H9 (cell line): ENCODE data around the gene GRIFIN. TPM values are rescaled to one million over a fixed set of nuclear protein-coding genes. Genes with fewer than 3 reads are reported as not detected.
"Not testable (repeated sequence)": the region's sequence is repeated elsewhere in the genome, so short reads cannot be mapped to it uniquely, and the experiment has no call there.

ENCODE experiments used
- DNase-seq: peaks from one replicate; pipeline ENCODE4 v3.0.0-alpha.2; 2017
- H2AFZ ChIP-seq: one replicate; pipeline ENCODE4 v1.6.1; 2013; ENCODE audit warnings: mild to moderate bottlenecking, low read length, control low read depth, moderate library complexity
- H2AK5ac ChIP-seq: 2 replicates; pipeline ENCODE4 v1.6.1; 2013; ENCODE audit warnings: low read length, control low read depth, mixed read lengths; ENCODE audit not compliant: insufficient read length
- H2BK120ac ChIP-seq: one replicate; pipeline ENCODE4 v1.6.1; 2013; ENCODE audit warnings: low read depth, mild to moderate bottlenecking, low read length, control low read depth, inconsistent platforms; ENCODE audit not compliant: poor library complexity, severe bottlenecking
- H2BK12ac ChIP-seq: 2 replicates; pipeline ENCODE4 v1.6.1; 2013; ENCODE audit warnings: low read length, control low read depth, mixed read lengths, low read depth; ENCODE audit not compliant: insufficient read length
- H2BK15ac ChIP-seq: 2 replicates; pipeline ENCODE4 v1.6.1; 2013; ENCODE audit warnings: low read depth, low read length, control low read depth
- H2BK20ac ChIP-seq: one replicate; pipeline ENCODE4 v1.6.1; 2013; ENCODE audit warnings: low read depth, mild to moderate bottlenecking, low read length, control low read depth, inconsistent platforms; ENCODE audit not compliant: poor library complexity, severe bottlenecking
- H2BK5ac ChIP-seq: 2 replicates; pipeline ENCODE4 v1.6.1; 2013; ENCODE audit warnings: low read length, control low read depth, mixed read lengths; ENCODE audit not compliant: insufficient read length
- H3K14ac ChIP-seq: 2 replicates; pipeline ENCODE4 v1.6.1; 2013; ENCODE audit warnings: low read length, control low read depth; ENCODE audit not compliant: insufficient read depth
- H3K18ac ChIP-seq: 2 replicates; pipeline ENCODE4 v1.6.1; 2013; ENCODE audit warnings: low read depth, mild to moderate bottlenecking, mixed read lengths, low read length, control low read depth; ENCODE audit not compliant: insufficient read length
- H3K23ac ChIP-seq: 2 replicates; pipeline ENCODE4 v1.6.1; 2013; ENCODE audit warnings: low read length, control low read depth, mixed read lengths, low read depth; ENCODE audit not compliant: insufficient read length
- H3K23me2 ChIP-seq: 2 replicates; pipeline ENCODE4 v1.6.1; 2013; ENCODE audit warnings: low read depth, mild to moderate bottlenecking, mixed read lengths, low read length, control low read depth; ENCODE audit not compliant: insufficient read length, poor library complexity, severe bottlenecking
- H3K27ac ChIP-seq: 2 replicates; pipeline ENCODE4 v1.5.1; 2013; ENCODE audit warnings: low read length, control low read depth, mixed read lengths, low read depth; ENCODE audit not compliant: insufficient read length
- H3K27me3 ChIP-seq: 2 replicates; pipeline ENCODE4 v1.6.1; 2013; ENCODE audit warnings: low read length, control low read depth, inconsistent platforms; ENCODE audit not compliant: insufficient read depth
- H3K4ac ChIP-seq: 2 replicates; pipeline ENCODE4 v1.6.1; 2013; ENCODE audit warnings: low read depth, mild to moderate bottlenecking, control low read depth, inconsistent platforms, low read length, moderate library complexity
- H3K4me1 ChIP-seq: 2 replicates; pipeline ENCODE4 v1.6.1; 2013; ENCODE audit warnings: low read length, control low read depth, inconsistent platforms; ENCODE audit not compliant: insufficient read depth
- H3K4me2 ChIP-seq: 2 replicates; pipeline ENCODE4 v1.6.1; 2013; ENCODE audit warnings: low read length, control low read depth, mixed read lengths; ENCODE audit not compliant: insufficient read length, insufficient read depth
- H3K56ac ChIP-seq: 2 replicates; pipeline ENCODE4 v1.6.1; 2013; ENCODE audit warnings: low read depth, mild to moderate bottlenecking, mixed read lengths, low read length, control low read depth; ENCODE audit not compliant: insufficient read length
- H3K79me1 ChIP-seq: 2 replicates; pipeline ENCODE4 v1.6.1; 2013; ENCODE audit warnings: low read depth, mild to moderate bottlenecking, moderate library complexity, low read length, control low read depth, inconsistent platforms; ENCODE audit not compliant: insufficient read depth, poor library complexity, severe bottlenecking
- H3K79me2 ChIP-seq: 2 replicates; pipeline ENCODE4 v1.6.1; 2013; ENCODE audit warnings: low read length, control low read depth, inconsistent platforms; ENCODE audit not compliant: insufficient read depth
- H3K9ac ChIP-seq: 2 replicates; pipeline ENCODE4 v1.6.1; 2013; ENCODE audit warnings: low read length, control low read depth, mixed read lengths; ENCODE audit not compliant: insufficient read length; ENCODE audit errors: extremely low read depth
- H3K9me3 ChIP-seq: one replicate; pipeline ENCODE4 v1.6.1; 2013; ENCODE audit warnings: low read depth, low read length, inconsistent platforms; ENCODE audit not compliant: control insufficient read depth
- H3T11ph ChIP-seq: one replicate; pipeline ENCODE4 v1.6.1; 2013; ENCODE audit warnings: mild to moderate bottlenecking, low read length, control low read depth, inconsistent platforms
- H4K20me1 ChIP-seq: one replicate; pipeline ENCODE4 v1.6.1; 2013; ENCODE audit not compliant: control insufficient read depth, insufficient read length, insufficient read depth
- H4K5ac ChIP-seq: 2 replicates; pipeline ENCODE4 v1.6.1; 2013; ENCODE audit warnings: low read depth, mild to moderate bottlenecking, mixed read lengths, low read length, control low read depth; ENCODE audit not compliant: insufficient read length
- H4K8ac ChIP-seq: replicated peaks from 2 replicates; pipeline ENCODE4 v1.6.1; 2013; ENCODE audit warnings: low read length, control low read depth, mixed read lengths, low read depth; ENCODE audit not compliant: insufficient read length
- H4K91ac ChIP-seq: 2 replicates; pipeline ENCODE4 v1.6.1; 2013; ENCODE audit warnings: low read depth, mild to moderate bottlenecking, moderate library complexity, mixed read lengths, low read length, control low read depth; ENCODE audit not compliant: insufficient read length
- H3K27ac Mint-ChIP-seq, 3 experiments: 2 replicates in 2 of 3; 3 replicates in 1 of 3; pipeline ENCODE4 v1.8.0; 2020 to 2021; ENCODE audit warnings: mixed read lengths in 3 of 3, mild to moderate bottlenecking in 1 of 3, moderate library complexity in 1 of 3
- H3K27me3 Mint-ChIP-seq: 2 replicates; pipeline ENCODE4 v1.8.0; 2021; ENCODE audit warnings: low read depth, mild to moderate bottlenecking, moderate library complexity, mixed read lengths
- H3K36me3 Mint-ChIP-seq, 3 experiments: 2 replicates in 2 of 3; 3 replicates in 1 of 3; pipeline ENCODE4 v1.8.0; 2020 to 2021; ENCODE audit warnings: low read depth in 3 of 3, mixed read lengths in 3 of 3; ENCODE audit not compliant: insufficient read depth in 1 of 3
- H3K4me1 Mint-ChIP-seq, 2 experiments: 2 replicates each; pipeline ENCODE4 v1.8.0; 2020; ENCODE audit warnings: mixed read lengths in 2 of 2
- H3K4me3 Mint-ChIP-seq, 2 experiments: 2 replicates in 1 of 2; 3 replicates in 1 of 2; pipeline ENCODE4 v1.8.0; 2020 to 2021; ENCODE audit warnings: mild to moderate bottlenecking in 2 of 2, mixed read lengths in 2 of 2, moderate library complexity in 1 of 2
- H3K9me3 Mint-ChIP-seq, 2 experiments: 2 replicates in 1 of 2; 3 replicates in 1 of 2; pipeline ENCODE4 v1.8.0; 2020; ENCODE audit warnings: mild to moderate bottlenecking in 2 of 2, mixed read lengths in 2 of 2, moderate library complexity in 1 of 2
- CTCF ChIP-seq: fragments of 200-600 bp; sonication (generic); conservative IDR thresholded peaks from 3 replicates; pipeline ENCODE4 v1.8.0; 2021; ENCODE audit warnings: antibody characterized with exemption, mild to moderate bottlenecking
- WGBS: extraction: QIAGEN DNeasy Blood & Tissue Kit; methylation state at CpG from one replicate; pipeline ENCODE4 v1.1.7; 2013; ENCODE audit warnings: missing lambda C conversion rate, low lambda C conversion rate, mixed read lengths; ENCODE audit not compliant: insufficient read length; ENCODE audit errors: extremely low coverage; 5-methylcytosine and 5-hydroxymethylcytosine counted together
- total RNA-seq: library from RNA; stranded (reverse); gene quantifications from 2 replicates; pipeline ENCODE4 v1.2.1, GENCODE V29; 2021

GRIFIN gene
- total RNA-seq, 1 experiment from 2014 or later, result not detected

- no peak for DNase-seq
- H3K18ac ChIP-seq, result no peak overlapping the region
- TF ChIP-seq CTCF, result no peak
- no peak overlapping the region for H4K8ac ChIP-seq
- H3K9me3 Mint-ChIP-seq, result peaks cover 6% of the 10 kb centered on the region in 2 experiments; a peak in 4 of 5 replicates
- no peaks in the 10 kb centered on the region for H3K79me1 ChIP-seq
- H3K9me3 ChIP-seq, result no peaks in the 10 kb centered on the region
- no peaks in the 10 kb centered on the region for H3K4me1 ChIP-seq
- H3K9ac ChIP-seq, result no peak overlapping the region
- H3K27ac Mint-ChIP-seq, result peak overlapping the region; percentile 20 to 55 (median 21); a peak in 3 of 7 replicates
- no peak overlapping the region for H3K4ac ChIP-seq
- no CpG with 5 or more reads among the region's 8 CpGs for WGBS
- no peak overlapping the region for H3K23ac ChIP-seq
- no peak overlapping the region for H3T11ph ChIP-seq
- no peaks in the 10 kb centered on the region for H3K23me2 ChIP-seq
- no peak overlapping the region for H2BK20ac ChIP-seq
- no peak overlapping the region for H2AFZ ChIP-seq
- no peak overlapping the region for H3K4me3 Mint-ChIP-seq
- no peaks in the 10 kb centered on the region for H3K27me3 ChIP-seq
- no peak overlapping the region for H2BK15ac ChIP-seq
- H2BK12ac ChIP-seq, result no peak overlapping the region
- H3K14ac ChIP-seq, result no peak overlapping the region
- H3K27me3 Mint-ChIP-seq, result peaks cover 1% of the 10 kb centered on the region
- H2AK5ac ChIP-seq, result no peak overlapping the region
- H2BK5ac ChIP-seq, result no peak overlapping the region
- no peak overlapping the region for H2BK120ac ChIP-seq
- H3K36me3 Mint-ChIP-seq, result peaks cover 0 to 3% (median 0%) of the 10 kb centered on the region in 3 experiments; a peak in 2 of 7 replicates
- no peaks in the 10 kb centered on the region for H4K20me1 ChIP-seq
- peaks cover 4 to 5% of the 10 kb centered on the region in 2 experiments for H3K4me1 Mint-ChIP-seq
- H4K91ac ChIP-seq, result no peak overlapping the region
- no peak overlapping the region for H3K56ac ChIP-seq
- no peak overlapping the region for H3K4me2 ChIP-seq
- H4K5ac ChIP-seq, result no peak overlapping the region
- no peak overlapping the region for H3K27ac ChIP-seq
- H3K79me2 ChIP-seq, result no peaks in the 10 kb centered on the region
Observed at GRCh38 chr7:2459674-2460073, 16.5 kb downstream of the GRIFIN start.

- not testable (repeated sequence) for H4K8ac ChIP-seq, H3K27me3 ChIP-seq, H3K27me3 Mint-ChIP-seq, H2BK15ac ChIP-seq, DNase-seq, H3K27ac ChIP-seq, H3K9ac ChIP-seq, H2BK20ac ChIP-seq, H2BK120ac ChIP-seq, H3K14ac ChIP-seq, H3K9me3 ChIP-seq, H3K79me1 ChIP-seq, H3K36me3 Mint-ChIP-seq, H3K4me2 ChIP-seq, H3K18ac ChIP-seq, H3K79me2 ChIP-seq, H3K27ac Mint-ChIP-seq, H4K5ac ChIP-seq, H4K91ac ChIP-seq, H4K20me1 ChIP-seq, H3K56ac ChIP-seq, H3K4me3 Mint-ChIP-seq, H2AK5ac ChIP-seq, H2BK12ac ChIP-seq, H3K9me3 Mint-ChIP-seq, H3K23ac ChIP-seq, H3K4ac ChIP-seq, H2AFZ ChIP-seq, H3K4me1 Mint-ChIP-seq, H2BK5ac ChIP-seq, H3T11ph ChIP-seq, H3K23me2 ChIP-seq, H3K4me1 ChIP-seq
- WGBS, result no CpG with 5 or more reads among the region's 3 CpGs
Observed at GRCh38 chr7:2453849-2454248, 22.3 kb downstream of the GRIFIN start.
